NCI-H2196 treated with DMSO at 0.1 percent for 48 hours (cell line): Measurements from ENCODE around the gene UTP25.
A peak's percentile ranks its signal among the peaks of the same experiment; 100 is the strongest.

ENCODE experiments used
- DNase-seq: peaks from one replicate; lab custom pipeline; 2025; ENCODE audit not compliant: unreplicated experiment; lab: John Stamatoyannopoulos, UW

Gene UTP25

DNA sequence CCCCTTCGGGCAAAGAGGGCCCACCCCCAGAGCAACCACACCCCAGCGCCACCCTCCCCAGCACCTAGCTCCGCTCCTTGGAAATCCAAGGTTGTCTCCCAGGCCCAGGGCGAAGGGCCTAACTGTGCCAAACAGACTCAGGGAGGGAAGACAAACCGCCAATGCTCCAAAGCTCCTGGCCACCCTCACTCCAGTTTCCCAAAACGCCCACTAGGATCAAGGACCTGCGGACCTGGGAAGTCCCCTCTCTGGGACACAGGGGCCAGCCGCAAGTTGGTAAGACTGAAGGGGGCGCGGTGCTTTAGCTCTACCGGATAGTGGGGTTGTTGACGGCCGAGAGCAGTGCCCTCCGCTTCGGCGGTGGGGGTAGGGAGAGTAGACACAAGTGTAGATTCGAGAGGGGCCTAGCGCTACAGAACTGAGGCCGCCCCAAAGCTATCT, 22.4 kb upstream of the UTP25 start:
- DNase-seq, result no peak

DNA sequence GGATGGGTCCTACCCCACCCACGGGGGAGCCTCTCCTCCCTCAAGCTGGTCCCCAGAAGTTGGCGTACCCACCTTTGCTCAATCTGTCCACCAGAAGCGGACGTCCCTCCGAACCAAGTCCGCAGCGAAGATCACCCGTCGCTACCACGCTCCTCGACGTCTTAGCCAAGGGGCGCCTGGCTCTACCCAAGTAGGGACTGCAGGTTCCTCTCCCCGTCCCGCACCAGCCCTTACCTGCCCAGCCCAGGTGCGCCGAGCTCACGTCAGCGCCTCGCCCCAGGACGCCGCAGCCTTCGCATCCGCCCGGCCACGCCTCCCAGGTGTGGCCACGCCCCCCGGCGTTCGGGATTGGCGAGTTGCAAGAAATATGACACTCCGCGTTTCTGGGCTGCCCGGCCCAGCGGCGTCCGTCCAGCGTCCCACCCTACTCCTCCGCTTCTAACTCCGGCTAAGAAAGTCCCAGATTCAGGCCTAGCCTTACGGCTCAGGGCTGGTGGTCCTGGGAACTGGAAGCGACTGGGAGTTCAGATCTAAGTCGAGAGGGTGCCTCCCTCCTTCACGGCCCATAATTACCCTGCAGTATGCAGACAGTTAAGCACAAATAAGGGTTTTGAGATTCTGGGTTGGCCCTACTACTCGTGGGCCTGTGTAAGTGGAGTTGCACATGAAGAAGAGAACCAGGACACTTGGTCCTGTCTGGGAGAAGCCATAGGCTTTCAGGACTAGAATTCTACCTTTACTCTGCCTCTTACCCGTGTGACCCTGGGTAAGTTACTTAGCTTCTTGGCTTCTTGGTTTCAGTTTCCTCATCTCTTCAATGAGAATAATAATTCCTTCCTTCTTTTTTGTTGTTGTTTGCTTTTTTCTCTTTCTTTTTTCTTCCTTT, 21.7 kb upstream of the UTP25 start, which contains the start of gene IRF6:
IRF6 (minus strand) TSS at position 268 of the 886 bp plus-strand sequence. CDS start 4,729 bp downstream, outside the sequence.
- DNase-seq, result peak; percentile 73

DNA sequence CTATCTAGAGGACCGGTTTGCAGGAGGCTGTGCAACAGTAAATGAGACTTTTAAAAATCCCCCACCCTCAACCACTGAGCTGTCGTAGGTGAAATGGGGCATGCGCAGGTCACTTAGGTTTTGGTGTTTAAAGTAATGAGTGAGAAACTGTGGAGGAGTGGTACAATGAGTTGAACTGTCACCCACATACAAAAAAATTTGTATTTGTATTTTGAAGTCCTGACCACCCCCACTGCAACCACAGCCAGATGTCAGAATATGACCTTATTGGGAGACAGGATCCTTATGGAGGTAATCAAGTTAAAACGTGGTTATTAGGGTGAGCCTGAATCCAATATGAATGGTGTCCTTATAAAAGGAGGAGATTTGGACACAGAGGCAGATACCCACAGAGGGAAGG, 20.3 kb upstream of the UTP25 start:
- DNase-seq, result no peak

DNA sequence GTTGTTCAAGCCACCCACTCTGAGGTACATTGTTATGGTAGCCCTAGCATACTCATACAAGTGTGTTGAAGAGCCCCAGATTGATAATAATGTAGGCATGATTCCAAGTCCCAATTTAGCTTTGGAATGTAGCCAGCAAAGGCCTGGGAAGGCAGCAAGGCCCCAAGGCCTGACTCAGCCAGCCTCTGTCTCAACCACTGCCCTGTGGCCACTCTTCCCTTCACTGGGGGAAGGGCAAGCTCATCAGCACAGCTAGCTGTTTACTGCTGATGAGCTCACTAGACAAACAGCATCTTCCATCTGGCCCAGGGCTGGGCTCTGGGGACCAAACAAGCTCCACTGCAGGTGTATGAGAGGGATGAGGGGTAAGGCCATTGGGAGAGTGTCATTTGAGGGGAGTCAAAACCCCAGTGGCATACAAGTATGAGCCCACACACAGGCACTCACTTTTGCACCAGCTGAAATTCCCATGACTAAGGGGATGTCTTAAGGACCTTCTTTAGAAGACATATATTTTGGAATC, 19.7 kb upstream of the UTP25 start:
- peak; percentile 67 for DNase-seq

DNA sequence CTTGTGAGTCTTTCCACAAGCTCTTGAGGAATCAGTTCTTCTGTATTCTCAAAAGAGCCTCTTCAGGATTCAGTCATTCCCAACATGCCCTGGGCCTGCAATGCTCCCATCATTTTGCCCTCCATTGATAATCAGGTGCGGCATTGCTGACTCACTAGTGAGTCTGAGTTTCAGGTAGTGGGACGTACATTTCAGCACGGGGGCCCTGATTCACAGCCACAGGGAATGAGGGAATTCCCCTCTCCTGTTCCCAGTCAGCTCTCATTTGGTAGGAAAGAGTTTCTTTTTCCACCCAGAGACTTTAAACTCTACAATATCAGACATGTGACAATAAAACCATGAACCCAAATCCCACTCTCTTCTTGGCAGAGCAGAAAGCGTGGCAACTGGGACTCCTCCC, 18.2 kb upstream of the UTP25 start:
- no peak for DNase-seq

DNA sequence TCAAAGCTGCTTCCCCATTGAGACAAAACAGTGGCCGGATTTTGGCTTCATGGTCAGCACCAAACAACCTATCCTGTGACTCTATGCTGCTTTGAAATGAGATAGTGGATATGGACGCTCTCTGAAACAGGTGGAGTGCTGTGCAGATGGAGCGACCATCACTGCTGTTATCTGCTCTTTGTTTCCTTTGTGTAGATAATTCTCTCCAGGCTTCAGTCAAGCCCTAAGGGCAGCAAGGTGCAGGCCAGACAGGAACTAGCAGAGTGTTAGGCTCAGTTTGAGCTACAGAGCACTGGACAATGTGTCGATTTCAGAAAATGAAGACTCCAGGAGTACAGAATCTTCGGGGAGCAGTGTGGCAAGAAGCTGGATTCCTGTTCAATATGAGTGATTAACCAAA, 17.0 kb upstream of the UTP25 start:
- DNase-seq, result no peak

DNA sequence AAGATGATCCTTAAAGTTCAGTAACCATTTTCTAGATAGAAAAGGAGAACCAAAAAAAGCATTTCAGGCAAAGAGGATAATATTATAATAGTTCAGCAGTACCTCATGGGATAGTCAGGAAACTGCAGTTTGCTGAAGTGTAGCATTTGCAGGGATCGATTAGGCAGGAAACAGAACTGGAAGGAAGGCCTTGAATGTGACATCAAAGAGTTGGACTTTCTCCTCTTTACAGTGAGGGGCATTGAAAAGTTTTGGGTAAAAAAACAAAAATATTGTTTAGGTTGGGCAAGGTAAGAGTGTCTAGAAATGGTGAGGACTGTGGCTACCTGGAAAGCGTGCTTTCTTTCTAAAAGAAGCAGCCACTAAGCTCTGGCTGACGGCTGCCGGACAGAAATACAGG, 13.9 kb upstream of the UTP25 start:
- no peak for DNase-seq

DNA sequence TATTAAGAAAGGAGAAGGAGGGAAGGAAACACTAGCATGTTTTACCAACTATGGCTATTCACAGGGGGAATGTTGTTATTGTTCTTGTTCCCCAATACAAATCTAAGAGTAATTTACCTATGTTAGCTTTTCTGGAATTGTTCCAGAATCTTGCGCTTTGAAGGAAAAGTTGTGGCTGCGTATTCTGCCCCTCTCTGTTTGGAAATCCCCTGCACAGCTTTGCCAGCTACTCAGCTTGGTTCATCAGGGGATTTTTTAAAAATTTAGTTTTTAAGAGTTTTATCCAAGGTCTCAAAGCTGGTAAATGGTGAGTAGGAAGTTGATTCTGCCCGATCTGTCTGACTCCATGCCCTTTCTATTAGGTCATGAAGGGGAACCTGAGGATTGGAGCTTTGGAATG, 12.3 kb upstream of the UTP25 start:
- no peak for DNase-seq

DNA sequence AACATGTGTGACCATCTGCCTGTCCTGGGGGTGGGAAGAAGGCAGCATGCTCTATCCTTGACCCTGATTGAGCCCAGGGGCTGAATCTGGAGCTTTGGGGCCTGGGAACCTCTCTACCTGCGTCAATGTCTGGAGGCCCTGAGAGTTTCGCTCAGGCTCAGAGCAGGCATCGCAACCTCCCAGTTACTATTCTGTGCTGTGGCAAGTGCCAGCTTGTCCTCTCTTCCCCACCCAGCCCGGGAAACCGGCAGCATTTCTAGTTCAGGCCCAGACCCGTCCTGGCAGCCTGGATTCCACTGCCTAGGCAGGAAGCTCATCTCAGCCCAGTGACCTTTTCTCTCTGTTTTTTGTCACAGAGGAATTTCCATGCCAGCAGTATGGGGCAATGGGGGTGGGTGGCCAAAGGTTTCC, 11.8 kb upstream of the UTP25 start:
- no peak for DNase-seq

DNA sequence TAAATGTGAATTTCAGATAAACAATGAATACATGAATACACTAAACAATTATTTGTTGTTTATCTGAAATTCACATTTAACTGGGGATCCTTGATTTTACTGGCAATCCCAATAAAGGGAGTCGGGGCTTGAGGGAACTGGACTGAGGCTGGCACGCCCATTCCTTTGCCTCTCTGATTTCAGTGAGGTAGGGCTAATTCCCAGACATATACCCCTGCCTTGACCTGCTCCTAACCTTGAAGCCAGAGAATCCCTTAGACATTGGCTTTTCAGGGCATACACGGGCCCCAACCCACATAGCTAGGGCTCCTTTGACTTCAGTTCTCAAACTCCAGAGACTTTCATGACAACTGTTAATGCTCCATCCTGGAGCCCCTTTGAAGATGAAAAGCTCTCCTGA, 10.8 kb upstream of the UTP25 start:
- DNase-seq, result no peak

DNA sequence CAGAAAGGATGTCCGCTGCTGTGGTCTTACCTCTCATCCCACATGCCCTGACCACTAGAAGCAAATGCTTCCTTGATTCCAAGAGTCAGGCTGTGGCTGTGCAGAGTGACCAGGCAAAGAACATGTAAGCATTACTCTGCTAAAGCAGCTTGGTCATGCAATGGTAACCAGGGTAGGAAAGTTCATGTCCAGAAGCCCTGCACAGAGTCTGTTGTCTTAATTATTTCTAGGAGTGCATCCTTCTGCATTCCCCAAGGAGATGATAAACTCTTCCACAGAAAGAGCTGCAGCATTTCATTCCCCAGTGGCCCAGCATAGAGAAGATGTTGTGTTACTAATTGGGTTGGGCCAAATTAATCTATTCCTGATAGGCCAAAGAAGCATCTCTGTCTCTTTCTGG, 10.1 kb upstream of the UTP25 start:
- no peak for DNase-seq

DNA sequence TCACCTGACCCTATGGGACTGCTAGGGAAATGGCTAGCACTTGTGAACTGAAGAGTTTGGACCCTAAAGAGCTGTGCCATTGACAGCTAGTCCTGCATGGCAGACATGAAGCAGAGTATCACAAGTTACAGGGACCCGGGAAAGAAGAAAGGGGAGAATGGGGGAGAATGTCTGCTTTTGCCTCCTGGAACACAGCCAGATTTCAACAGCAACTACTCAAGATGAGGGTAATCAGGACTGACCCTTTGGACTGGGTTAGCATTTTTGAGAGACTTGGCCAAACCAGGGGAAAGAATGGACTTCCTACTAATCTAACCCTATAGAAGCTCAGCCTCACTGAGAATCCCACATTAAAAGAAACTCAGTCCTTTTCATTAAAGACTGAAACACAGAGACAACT, 8.7 kb upstream of the UTP25 start:
- DNase-seq, result no peak

DNA sequence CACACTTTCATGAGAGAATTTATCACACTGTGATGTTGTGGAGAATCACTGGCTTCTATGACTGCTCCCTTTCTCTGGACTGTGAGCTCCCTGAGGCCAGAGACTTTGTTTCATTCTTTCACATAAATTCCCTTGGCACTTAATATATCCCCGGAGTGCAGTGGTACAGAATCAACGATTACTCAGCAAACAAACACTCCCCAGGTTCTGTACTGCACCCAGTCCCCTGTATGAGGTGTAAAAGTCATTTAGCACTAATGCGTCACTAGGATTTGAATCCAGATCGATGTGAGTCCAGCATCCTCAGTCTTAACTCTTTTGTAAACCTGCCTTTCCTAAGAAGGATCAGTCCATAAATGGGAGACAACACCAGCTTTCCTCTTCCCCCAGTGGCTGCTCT, 6.8 kb upstream of the UTP25 start:
- no peak for DNase-seq

DNA sequence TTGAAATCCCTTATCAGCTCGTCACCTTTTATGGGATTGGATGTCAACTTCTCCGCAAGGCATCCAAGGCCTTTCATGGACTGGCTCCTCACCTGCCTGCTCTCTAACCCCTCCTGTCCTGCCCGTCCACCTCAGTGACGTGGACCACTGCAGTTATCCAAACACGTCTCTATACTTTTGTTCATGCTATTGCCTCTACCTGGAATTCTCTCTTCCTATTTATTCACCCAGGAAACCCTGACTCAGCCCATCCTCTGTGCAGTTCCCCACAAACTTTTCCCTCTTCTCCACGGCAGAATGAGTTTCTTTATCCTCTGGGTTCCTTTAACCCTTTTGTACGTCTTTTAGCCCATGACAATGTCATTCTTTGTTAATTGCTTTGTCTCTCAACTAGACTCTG, 5.1 kb upstream of the UTP25 start:
- DNase-seq, result no peak

DNA sequence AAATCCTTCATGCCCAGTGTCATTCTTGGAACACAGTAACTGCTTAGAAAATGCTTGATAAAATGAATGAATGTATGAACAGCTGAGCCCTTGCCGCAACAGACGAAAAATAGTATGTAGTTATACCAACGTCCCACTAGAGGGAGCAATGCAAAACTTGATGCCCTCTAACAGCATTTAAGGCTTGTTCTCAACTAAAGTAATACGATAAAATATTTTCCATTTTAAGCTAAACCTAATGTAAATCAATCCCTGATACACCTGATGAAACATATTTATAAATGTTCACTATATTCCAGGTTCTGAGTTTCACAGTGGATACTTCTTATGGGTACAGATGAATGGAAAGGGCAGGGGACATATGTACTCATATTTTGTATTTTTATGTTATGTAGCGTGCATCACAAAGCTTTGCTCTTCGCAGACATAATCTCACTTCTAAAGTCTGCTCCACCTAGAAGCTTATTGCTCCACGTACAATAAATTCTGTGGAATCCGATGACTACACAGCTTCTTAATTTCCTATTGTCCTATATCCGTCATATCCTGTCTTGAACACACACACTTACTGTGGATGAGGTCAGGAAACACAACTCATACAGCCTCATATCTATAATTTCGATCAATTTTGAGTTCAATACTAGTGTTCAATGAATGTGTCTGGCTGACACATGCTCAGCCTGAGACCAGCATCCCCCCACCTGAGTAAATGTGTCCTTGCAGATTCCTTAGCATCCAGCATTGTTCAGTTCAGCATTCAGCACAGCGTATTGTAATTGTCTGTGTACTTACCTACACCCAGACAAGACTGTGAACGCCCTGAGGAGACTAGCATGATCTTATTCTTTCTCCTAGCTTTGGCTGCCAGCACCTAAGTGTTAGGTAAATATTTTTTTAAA, 4.4 kb upstream of the UTP25 start:
- peak; percentile 30 for DNase-seq

DNA sequence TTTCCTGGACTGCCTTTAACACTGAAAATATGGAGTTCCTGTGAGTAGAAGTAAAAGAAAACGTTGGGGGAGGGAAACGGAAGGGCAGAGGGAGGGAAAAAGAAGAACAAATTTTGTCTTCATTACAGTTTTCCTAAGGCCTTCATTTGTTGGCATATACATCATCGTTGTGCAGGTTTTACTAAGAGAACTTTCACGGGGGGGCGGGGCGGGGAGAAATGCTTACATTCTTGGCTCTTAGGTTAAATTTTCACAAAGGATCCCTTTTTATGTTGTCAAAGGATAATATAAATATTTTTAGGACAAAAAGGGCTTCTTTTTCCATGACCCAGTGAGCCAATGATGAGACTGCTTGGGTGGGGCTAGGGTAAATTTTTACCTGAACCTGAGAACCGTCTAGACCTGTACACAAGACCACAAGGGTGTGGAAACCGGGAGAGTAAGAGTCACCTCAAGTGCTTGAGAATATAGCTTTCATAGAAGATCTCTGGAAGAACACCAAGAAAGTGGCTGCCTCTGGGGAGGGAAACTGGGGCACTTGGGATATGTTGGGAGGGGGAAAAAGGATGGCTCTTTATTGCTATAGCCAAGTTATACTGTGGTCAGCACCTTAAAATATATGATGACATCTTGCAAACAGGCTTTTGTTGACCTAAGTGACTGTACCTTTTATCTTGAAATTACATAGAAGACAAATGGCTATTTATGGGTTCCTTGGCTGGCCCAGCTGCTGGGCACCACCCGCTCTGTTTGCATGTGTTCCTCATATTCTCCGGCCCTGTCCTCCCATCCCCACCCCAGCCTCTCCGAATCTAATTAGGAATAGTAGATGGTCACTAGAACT, 2.0 kb upstream of the UTP25 start:
- no peak for DNase-seq

DNA sequence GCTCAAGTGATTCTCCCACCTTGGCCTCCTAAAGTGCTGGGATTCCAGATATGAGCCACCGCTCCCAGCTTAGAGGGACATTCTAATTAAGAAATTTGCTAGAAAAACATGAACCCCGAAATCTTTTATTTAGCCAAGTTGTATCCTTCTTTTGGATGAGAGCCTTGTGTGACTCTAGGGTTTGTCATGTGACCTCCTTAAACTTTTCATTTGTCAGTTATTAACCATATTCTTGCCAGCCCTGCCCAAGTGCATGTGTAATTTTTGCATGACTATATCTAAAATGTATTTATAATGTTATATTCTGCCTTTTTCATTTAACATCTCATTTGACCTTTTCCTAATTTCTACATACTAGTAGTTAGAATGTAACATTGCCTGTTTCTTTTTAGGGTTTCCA, 1.9 kb downstream of the UTP25 start:
- DNase-seq, result no peak

DNA sequence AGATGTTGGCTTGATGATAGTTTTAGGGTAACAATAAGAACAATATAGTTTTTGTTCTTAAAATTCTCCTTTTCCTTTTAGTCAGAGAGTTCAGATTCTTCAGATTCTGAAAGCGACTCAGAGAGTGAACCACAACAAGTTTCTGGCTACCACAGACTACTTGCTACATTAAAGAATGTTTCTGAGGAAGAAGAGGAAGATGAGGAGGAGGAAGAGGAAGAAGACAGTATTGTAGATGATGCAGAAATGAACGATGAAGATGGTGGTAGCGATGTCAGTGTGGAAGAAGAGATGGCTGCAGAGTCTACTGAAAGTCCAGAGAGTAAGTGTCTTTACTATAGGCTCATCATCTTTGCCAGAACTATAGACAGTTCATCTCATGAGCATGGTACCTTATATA, 3.0 kb downstream of the UTP25 start:
- DNase-seq, result no peak

DNA sequence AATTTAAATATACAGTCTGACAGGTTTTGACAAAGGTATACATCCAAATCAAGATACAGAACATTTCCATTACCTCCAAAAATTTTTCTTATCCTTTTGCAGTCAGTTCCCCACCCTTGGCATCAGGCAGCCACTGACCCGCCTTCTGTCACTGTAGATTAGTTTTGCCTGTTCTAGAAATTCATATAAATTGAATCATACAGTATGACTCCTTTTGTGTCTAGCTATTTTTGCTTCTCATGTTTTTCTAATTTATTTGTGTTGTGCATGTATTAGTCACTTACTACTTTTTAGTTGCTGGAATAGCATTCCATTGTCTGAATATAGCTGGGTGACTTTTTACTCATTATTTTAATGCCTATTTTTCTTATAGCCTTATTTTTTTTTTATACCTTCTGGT, 3.8 kb downstream of the UTP25 start:
- no peak for DNase-seq

DNA sequence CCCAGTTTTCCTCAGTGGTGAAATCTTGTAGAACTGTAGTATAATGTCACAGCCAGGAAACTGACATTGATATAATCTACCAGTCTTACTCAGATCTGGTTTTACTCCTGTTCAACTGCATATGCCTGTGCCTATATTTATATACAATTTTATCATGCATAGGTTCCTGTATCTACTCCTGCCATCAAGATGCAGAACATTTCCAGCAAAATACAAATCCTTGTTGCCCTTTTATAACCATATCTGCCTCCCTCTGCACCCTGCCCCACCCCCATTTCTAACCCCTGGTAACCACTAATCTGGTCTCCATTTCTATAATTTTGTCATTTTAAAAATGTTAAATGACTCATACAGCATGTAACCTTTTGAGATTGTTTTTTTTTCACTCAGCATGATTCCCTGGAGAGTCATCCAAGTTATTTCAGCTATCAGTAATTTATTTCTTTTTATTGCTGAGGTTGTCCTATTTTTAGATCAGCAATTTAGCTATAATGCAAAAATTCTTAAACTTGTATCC, 8.1 kb downstream of the UTP25 start:
- no peak for DNase-seq

DNA sequence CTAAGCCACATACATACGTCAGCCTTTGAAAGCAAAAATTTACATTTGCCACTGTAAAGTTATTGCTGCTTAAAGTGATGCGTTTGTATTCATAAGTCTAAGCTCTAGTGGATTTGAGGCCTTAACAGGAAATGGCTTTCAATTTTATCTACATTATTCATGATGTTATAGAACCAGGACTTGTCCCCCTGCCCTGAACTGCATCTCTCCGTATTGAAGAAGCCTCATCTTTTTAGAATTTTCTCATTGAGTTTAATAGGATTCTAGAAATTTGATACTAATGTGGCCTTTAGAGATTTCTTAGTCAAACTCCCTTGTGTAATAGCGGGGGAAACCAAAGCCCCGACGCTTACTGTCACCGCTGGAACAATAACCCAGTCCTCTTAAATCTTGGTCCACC, 9.9 kb downstream of the UTP25 start:
- DNase-seq, result no peak
